Osteocyte (in vitro differentiated cells): ENCODE data around the gene ARRDC5. TPM values are rescaled to one million over a fixed set of nuclear protein-coding genes. Genes with fewer than 3 reads are reported as not detected.
A peak's percentile ranks its signal among the peaks of the same experiment; 100 is the strongest.

Experiments used
- DNase-seq: peaks from one replicate; pipeline ENCODE4 v3.0.0; 2021; ENCODE audit warnings: mixed read lengths; ENCODE audit not compliant: unreplicated experiment; ENCODE audit errors: extremely low spot score
- H3K27ac Mint-ChIP-seq: one replicate; pipeline ENCODE4 v1.8.0; 2021; ENCODE audit warnings: mild to moderate bottlenecking, mixed read lengths; ENCODE audit not compliant: unreplicated experiment
- H3K27me3 Mint-ChIP-seq: one replicate; pipeline ENCODE4 v1.8.0; 2021; ENCODE audit warnings: mixed read lengths; ENCODE audit not compliant: unreplicated experiment
- H3K36me3 Mint-ChIP-seq: one replicate; pipeline ENCODE4 v1.8.0; 2021; ENCODE audit warnings: mixed read lengths; ENCODE audit not compliant: unreplicated experiment
- H3K4me1 Mint-ChIP-seq: one replicate; pipeline ENCODE4 v1.8.0; 2021; ENCODE audit warnings: mixed read lengths; ENCODE audit not compliant: unreplicated experiment
- H3K4me3 Mint-ChIP-seq: one replicate; pipeline ENCODE4 v1.8.0; 2021; ENCODE audit warnings: mild to moderate bottlenecking, moderate library complexity, mixed read lengths; ENCODE audit not compliant: unreplicated experiment
- H3K9me3 Mint-ChIP-seq: one replicate; pipeline ENCODE4 v1.8.0; 2021; ENCODE audit warnings: mixed read lengths; ENCODE audit not compliant: unreplicated experiment
- total RNA-seq: library from RNA; stranded (reverse); gene quantifications from 2 replicates; pipeline ENCODE4 v1.2.1, GENCODE V29; 2021
- TF ChIP-seq, protein P1 (sequence below): fragments of 200-600 bp; sonication (generic); IDR thresholded peaks from 2 replicates; pipeline ENCODE4 v1.5.0; 2021; ENCODE audit warnings: antibody characterized with exemption, mild to moderate bottlenecking, moderate library complexity

ARRDC5 gene
- total RNA-seq, 1 donor from 2014 or later, result not detected

DNA sequence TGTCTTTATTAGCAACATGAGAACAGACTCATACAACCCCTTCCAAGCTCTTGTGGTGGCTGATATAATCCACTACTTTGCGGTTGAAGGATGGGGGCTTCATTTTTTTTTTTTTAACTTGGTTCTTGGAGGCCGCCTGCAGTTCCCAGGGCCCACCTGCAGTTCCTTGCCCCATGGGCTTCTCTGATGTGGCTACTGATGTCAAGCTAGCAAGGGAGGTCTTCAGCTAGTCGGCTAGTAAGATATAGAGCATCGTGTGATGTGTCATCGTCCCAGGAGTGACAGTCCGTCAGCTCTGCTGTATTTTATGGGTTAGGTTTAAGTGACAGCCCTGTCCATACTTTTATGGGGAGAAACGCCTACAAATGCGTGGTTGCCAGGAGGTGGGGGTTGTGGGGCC is 32.7 kb upstream of the ARRDC5 start:
- H3K27me3 Mint-ChIP-seq, result no peaks in the 10 kb centered on the region
- no peak overlapping the region for H3K4me3 Mint-ChIP-seq
- no peaks in the 10 kb centered on the region for H3K9me3 Mint-ChIP-seq
- peaks cover 3% of the 10 kb centered on the region for H3K36me3 Mint-ChIP-seq
- no peak overlapping the region for H3K27ac Mint-ChIP-seq
- no peaks in the 10 kb centered on the region for H3K4me1 Mint-ChIP-seq
- no peak for DNase-seq
- TF ChIP-seq, protein P1, sequence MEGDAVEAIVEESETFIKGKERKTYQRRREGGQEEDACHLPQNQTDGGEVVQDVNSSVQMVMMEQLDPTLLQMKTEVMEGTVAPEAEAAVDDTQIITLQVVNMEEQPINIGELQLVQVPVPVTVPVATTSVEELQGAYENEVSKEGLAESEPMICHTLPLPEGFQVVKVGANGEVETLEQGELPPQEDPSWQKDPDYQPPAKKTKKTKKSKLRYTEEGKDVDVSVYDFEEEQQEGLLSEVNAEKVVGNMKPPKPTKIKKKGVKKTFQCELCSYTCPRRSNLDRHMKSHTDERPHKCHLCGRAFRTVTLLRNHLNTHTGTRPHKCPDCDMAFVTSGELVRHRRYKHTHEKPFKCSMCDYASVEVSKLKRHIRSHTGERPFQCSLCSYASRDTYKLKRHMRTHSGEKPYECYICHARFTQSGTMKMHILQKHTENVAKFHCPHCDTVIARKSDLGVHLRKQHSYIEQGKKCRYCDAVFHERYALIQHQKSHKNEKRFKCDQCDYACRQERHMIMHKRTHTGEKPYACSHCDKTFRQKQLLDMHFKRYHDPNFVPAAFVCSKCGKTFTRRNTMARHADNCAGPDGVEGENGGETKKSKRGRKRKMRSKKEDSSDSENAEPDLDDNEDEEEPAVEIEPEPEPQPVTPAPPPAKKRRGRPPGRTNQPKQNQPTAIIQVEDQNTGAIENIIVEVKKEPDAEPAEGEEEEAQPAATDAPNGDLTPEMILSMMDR, result no peak

DNA sequence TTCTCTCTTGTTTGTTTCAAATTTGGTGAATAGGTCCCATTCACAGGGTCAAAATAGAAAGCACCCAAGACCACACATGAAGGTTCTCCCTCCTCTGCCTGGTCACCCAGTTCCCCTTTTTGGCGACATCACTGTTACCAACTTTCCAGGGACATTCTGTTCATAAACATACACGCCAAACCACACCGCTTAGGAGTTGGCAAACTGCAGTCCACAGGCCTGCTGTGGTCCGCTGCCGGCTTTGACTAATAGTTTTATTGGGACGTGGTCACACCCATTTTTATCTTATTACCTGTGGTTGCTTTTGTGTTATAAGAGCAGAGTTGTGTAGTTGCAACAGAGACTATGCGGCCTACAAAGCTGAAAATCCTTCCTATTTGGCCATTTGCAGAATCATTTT is 30.8 kb upstream of the ARRDC5 start:
- H3K27ac Mint-ChIP-seq, result no peak overlapping the region
- no peak overlapping the region for H3K4me3 Mint-ChIP-seq
- TF ChIP-seq, protein P1, result no peak
- H3K4me1 Mint-ChIP-seq, result peaks cover 5% of the 10 kb centered on the region
- H3K36me3 Mint-ChIP-seq, result peaks cover 3% of the 10 kb centered on the region
- H3K9me3 Mint-ChIP-seq, result no peaks in the 10 kb centered on the region
- no peaks in the 10 kb centered on the region for H3K27me3 Mint-ChIP-seq
- DNase-seq, result no peak

DNA sequence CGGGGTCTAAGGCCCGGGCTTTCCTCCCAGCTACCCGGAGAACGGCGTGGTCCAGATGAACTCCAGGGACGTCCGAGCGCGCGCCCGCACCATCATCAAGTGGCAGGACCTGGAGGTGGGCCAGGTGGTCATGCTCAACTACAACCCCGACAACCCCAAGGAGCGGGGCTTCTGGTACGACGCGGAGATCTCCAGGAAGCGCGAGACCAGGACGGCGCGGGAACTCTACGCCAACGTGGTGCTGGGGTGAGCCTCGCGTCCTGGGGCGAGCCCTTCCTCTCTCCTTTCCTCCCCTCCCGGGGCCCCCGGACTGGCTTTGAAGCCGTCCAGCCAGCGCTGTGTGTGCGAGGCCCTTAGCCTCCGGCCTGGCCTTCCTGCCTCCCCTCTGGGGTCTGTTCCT is 30.0 kb upstream of the ARRDC5 start:
- Mint-ChIP-seq H3K36me3 (peaks cover 3% of the 10 kb centered on the region), H3K4me1 (peaks cover 6% of the 10 kb centered on the region), H3K27ac (no peak overlapping the region), H3K4me3 (no peak overlapping the region), H3K9me3 (no peaks in the 10 kb centered on the region), H3K27me3 (no peaks in the 10 kb centered on the region)
- TF ChIP-seq, protein P1, result no peak
- no peak for DNase-seq

DNA sequence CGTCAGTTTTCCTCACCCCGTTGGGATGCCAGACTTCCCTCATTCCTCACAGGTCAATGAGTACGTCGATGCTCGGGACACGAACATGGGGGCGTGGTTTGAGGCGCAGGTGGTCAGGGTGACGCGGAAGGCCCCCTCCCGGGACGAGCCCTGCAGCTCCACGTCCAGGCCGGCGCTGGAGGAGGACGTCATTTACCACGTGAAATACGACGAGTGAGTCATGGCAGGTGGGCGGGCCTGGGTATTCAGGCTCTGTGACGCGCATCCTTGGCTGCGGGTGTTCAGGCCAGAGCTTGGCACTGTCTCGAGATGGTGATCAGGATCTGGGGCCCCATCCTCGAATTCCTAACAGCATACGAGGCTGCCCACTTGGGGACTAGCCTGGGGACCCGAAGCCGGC is 28.0 kb upstream of the ARRDC5 start:
- H3K27ac Mint-ChIP-seq, result no peak overlapping the region
- TF ChIP-seq, protein P1, result no peak
- H3K4me1 Mint-ChIP-seq, result peaks cover 16% of the 10 kb centered on the region
- no peak overlapping the region for H3K4me3 Mint-ChIP-seq
- peaks cover 3% of the 10 kb centered on the region for H3K36me3 Mint-ChIP-seq
- no peaks in the 10 kb centered on the region for H3K27me3 Mint-ChIP-seq
- no peaks in the 10 kb centered on the region for H3K9me3 Mint-ChIP-seq
- no peak for DNase-seq

DNA sequence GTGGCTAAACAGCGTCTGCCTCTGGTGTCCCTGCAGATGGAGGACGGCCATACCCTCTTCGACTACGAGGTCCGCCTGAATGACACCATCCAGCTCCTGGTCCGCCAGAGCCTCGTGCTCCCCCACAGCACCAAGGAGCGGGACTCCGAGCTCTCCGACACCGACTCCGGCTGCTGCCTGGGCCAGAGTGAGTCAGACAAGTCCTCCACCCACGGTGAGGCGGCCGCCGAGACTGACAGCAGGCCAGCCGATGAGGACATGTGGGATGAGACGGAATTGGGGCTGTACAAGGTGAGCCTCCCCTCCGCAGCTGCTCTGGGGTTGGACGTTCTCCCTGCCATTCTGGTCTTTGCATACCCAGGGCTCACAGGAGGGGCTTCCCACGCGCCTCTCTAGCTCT is 26.5 kb upstream of the ARRDC5 start:
- Mint-ChIP-seq H3K4me1 (peaks cover 18% of the 10 kb centered on the region), H3K27ac (peak overlapping the region; percentile 18), H3K4me3 (no peak overlapping the region), H3K9me3 (no peaks in the 10 kb centered on the region), H3K36me3 (no peaks in the 10 kb centered on the region), H3K27me3 (no peaks in the 10 kb centered on the region)
- no peak for DNase-seq
- TF ChIP-seq, protein P1, result no peak
